ENCODE results near the gene TBX2.
"Not testable (repeated sequence)": the region's sequence is repeated elsewhere in the genome, so short reads cannot be mapped to it uniquely, and the experiment has no call there.

Gene TBX2

DNA sequence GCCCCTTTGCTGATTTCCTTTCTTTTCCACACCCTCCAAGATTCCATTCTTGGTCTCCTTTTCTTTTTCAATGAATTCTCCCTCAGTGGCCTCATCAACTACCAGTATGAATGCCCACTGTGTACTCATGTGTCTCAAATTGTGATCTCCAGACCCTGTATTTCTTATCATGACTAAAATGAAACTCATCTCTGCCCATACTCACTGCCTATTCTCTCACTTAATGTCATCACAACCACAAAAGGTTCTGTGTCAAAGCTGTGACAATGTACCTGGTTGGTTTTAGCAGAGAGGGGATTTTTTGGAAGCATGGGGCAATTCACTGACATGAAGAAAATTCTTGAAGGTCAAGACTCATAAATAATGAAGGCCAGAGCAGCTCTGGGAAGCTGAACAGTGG lies 41.1 kb downstream of the TBX2 start:
- DNase-seq, result no peak

DNA sequence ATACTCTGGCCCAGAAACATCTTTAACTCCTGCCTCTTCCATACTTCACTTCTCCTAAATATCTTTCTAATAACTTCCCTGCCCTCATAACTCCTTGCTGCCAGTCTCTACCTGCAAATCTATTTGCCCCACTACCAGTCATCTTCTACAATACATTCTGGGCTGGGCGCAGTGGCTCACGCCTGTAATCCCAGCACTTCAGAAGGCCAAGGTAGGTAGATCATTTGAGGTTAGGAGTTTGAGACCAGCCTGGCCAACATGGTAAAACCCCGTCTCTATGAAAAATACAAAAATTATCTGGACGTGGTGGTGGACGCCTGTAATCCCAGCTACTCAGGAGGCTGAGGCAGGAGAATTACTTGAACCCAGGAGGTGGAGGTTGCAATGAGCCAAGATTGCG lies 41.9 kb downstream of the TBX2 start:
- not testable (repeated sequence) for DNase-seq

- DNase-seq, result no peak
These were observed 42.6 kb downstream of the TBX2 start for GRCh38 chr17:61442136-61442775.

- no peak for DNase-seq
These were observed 43.3 kb downstream of the TBX2 start for GRCh38 chr17:61442878-61443474.

DNA sequence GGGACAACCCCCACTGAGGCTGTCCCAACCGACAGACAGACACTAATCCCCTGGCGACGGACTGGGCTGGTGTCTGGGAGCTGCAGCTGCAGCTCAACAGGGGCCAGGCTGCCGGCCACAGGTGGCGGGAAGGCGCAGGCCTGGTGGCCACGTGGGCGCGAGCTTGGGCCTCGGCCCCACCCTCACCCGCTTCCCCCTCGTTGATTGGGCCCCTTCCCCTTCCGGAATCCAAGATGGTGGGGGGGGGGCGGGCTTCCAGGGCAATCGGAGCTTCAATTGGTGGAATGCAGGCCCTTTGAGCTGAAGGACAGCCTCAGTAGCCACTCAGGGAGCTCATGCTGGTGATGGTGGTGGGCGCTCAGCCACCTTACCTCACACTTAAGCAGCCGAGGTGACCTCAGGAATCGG lies 43.8 kb downstream of the TBX2 start:
- DNase-seq, result no peak

DNA sequence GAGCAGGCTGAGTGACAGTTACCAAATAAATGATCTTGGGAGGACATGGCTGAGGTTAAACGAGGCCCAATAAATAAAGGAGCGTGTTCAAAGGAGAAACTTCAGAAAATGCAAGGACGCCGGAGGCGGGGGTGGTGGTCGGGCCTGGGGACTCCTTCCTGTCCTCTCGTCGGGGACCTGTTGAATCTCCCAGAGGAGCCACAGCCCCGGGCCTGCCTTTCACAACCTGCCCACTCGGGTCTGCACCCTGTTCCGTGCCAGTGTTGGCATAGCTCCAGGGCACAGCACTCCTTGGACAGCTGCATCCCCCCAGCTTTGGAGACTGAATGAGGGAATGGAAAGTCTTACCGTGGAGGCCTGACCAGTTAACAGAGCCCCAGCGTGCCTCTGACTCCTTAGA lies 44.4 kb downstream of the TBX2 start:
- DNase-seq, result no peak

DNA sequence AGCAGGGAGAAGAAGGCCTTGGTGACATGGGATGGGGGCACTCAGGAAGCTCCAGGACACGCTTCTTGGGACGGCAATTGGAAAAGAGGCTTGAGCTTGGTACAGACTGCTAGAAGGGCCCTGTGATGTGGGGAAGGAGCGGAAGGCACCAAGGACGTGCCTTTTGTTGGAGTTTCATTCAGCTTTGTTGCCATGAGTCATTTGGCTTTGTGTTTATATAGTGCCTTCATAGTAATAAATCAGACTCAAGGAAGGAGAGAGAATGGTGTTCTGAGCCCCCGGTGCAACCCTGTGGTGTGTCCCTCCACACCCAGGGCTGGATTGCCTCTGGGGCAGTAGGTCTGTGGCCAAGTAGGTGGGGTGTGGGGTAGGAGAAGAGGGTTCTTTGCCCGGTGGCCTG lies 45.2 kb downstream of the TBX2 start:
- DNase-seq, result no peak

- DNase-seq, result no peak
These were observed 47.7 kb downstream of the TBX2 start for GRCh38 chr17:61447358-61447757.

DNA sequence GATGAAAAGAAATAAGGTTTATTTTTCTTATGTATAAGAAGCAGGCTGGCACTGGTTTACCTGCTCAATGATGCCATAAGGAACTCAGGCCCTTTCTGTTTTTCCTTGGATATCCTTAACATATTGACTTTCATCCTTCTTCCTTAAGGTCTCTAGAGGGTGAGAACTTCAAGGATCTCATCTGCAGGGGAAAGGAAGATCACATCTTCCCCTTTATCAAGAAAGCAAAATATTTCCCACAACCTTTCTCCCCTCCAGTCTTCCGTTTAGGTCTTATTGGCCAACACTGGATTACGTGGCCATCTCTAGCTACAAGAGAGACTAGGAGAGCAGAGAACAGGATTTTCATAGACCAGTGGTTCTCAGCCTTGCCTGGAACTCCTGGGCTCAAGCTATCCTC lies 48.4 kb downstream of the TBX2 start:
- DNase-seq, result no peak

- not testable (repeated sequence) for DNase-seq
These were observed 49.5 kb downstream of the TBX2 start for GRCh38 chr17:61449140-61449539.

DNA sequence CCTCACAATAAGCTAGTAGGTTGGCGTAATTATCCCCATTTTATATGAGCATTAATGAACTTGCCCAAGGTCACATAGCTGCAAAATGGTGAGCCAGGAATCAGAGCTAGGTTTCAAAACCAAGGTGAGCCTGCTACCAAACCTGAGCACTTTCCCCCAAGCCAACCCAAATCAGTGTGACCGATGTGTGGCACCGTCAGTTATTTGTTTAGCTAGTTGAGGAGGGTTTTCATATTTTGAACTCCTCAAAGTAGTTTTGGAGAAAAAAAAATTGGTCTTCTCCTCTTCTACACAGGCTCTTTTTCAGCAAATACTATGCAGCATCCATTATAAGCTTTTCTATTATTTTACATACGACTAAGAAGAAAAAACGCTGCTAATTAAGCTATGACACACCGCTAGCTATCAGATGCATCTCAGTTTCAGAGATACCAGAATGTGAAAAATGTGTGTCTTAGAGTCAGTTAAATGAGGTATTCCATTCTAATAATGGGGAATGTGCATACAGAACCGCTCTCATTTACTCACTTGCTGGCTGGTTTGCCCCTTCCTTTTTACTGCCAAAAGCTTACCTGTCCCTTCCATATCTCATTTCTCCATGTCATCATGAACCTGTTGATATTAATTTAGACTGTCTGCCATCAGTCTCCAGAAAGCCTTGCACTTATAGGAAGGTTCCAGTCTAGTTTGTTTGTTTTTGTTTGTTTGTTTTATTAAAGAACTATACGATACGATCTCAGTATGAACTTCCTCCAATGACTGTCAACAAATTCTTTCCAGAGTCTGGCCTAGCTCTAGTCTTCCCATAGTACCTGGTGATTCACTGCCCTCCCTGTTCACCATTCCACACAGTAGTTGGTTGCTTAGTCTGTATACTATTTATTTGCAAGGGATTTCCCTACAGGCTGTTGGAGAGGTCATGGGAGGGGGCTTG lies 50.3 kb downstream of the TBX2 start:
- no peak for DNase-seq

DNA sequence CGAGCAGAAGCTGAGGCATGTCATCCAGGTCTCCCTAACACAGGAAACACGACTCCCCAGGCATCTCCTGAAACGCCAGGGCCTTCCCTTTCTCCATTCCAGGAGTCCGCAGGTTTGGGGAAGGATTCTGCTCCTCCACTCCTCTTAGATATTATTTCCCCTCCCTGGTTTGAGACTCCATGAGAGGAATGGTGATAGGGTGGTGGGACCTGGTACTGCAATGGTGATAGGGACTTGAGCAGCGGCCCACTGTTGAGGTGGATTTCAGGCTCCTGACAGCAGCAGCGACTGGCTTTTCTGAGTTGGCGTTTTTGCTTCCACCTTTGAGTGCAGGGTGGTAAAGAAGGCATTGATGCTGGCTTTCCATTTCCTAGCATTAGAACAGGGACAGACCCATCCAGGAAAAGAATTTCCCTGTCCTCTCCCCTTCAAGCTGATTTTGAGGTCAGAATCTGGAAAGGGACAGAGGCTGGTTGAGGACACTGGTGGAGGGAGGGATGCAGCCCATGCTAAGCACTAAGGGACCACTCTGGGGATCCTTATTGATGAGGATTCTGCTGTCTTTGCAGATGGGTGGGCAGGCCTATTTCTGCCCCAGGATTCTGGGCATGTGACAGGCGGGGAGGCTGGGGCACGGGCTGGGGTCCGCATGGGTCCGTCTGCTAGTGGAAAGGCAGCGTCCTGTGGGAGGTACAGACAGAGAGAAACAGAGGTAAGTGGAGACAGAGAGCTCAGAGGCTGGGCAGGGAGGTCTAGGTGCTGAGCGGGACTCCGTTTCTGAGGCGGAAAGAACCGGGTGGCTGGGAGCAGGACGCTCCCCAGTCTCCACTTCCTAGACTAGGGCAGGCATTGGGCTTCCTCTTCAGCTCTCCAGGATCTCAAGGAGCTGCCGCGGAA lies 51.2 kb downstream of the TBX2 start:
- DNase-seq, result no peak

- no peak for DNase-seq
These were observed 52.1 kb downstream of the TBX2 start for GRCh38 chr17:61451538-61452300.

- DNase-seq, result no peak
These were observed 53.0 kb downstream of the TBX2 start, which contains the start of gene TBX4 for GRCh38 chr17:61452301-61453290. TBX4 (plus strand) TSS chr17:61452422; CDS start chr17:61456491, 4,069 bp downstream.

DNA sequence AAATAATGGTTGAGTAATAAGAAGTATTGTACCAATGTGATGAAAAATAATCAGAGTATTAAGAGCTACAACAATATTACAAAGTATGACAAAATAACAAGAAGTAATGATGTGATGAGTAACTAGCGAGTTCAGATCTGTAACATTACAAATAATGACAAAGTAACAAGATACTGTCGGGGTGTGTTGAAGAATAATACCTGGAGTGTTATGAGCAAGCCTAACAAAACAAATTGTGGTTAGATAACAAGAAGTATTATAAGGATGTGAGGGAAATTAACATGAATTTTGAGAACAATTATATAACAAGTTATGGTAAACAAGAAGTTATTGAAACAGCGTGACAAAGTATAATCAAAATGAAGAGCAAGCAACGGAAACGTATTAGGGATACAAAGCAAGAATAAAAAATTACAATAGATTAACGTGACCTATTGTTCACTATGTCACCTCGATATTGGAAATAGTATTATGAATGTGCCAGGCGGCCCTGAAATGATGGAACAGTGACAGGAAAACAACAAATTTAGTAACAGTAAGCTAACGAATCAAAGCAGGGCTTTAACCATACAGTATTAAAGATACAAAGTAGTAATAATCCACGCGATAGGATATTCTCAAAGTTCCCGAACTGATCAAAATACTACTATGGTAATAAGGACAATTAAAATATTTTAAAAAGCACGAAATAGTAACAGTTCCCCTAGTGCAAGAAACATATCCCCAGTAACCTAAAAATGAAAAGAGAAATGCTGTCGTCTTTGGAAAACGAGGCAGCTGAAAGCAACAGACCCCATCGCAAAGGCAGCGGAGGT lies 54.1 kb downstream of the TBX2 start:
- DNase-seq, result no peak

- DNase-seq, result no peak
These were observed 55.0 kb downstream of the TBX2 start for GRCh38 chr17:61454381-61455323.

DNA sequence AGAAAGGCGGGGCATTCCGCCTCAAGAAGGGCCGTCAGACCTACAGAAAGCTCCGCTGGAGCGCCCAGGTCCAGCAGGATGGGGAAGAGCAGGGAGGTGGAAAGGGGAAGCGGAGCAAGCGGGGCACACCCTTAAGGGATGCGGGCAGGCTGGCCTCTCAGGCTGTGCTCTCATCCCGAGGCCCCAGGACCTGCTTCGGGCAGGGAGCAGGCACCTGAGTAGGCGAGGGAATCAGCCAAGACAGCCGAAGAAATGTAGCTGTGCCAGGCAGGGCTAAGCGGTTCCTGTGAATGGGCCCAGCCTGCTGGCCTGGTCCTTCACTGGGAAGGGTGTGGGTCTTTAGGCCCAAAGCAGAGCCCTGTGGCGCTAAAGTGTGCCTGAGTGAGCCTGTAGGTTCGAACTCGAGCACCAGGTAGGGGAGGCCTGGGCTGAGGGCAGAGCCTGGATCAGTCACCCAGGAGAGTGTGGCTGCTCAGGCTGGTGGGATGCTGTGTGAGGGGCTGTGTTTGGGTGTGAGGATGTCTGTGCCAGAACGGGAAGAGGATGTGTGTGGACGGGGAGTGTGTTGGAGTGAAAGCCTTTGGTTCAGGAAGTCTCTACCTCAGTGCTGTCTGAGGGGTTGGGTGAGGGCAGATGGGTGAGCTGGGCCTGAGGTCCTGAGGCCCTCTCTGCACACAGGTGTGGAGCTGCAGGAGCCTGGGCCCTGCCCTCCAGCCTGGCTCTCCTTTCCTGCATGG lies 55.8 kb downstream of the TBX2 start:
- DNase-seq, result no peak
